ENCODE measurements around the gene C3orf80. TPM values are rescaled to one million over a fixed set of nuclear protein-coding genes. Genes with fewer than 3 reads are reported as not detected.

The C3orf80 gene
- total RNA-seq, 1 experiment from 2014 or later, result 0.13 TPM

DNA sequence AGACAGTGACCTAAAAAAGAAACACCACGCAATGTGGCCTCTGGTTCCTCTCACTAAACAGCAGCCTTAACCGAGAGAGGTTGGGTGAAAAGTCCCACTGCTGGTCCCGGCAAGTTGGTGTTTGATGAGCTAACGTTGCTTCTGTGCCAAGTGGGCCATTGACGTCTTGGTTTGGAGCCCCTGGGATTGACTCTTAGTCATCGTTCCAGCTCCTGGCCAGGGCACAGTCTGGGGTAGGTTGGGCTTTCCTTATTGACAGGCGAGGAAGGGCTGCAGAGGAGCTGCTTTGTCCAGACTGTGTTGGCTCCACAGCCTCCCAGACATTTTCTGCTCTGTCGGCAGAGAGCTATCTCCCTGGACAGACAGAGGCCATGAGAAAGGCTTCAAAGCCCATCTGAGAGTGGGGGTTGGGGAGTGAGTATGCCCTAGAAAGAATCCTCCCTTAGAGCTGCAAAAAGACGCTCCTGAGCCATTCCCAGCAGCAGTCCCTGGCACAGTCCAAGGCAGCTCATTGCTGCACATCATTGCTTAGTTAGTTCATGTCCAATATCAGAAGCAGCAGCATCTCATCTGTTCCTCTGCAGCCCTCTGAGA is 28.6 kb upstream of the C3orf80 start:
- no peak for TF ChIP-seq CTCF (conservative IDR thresholded peaks at IDR 0.05)
- H2BK15ac ChIP-seq (ENCODE audit: low read depth, low read length), result no peak overlapping the region
- H4K91ac ChIP-seq (ENCODE audit: insufficient read length, low read depth, low read length), result no peak overlapping the region

More for the DNA sequence above, 28.6 kb upstream of the C3orf80 start:
- H3K23me2 ChIP-seq (ENCODE audit: insufficient read length, low read depth, low read length, poor library complexity, severe bottlenecking), result no peaks in the 10 kb centered on the region
- no peaks in the 10 kb centered on the region for H4K20me1 ChIP-seq (ENCODE audit: control insufficient read depth, insufficient read depth, insufficient read length)
- H3K36me3 Mint-ChIP-seq (ENCODE audit: insufficient read depth in 1 of 3, low read depth in 3 of 3), result no peaks in the 10 kb centered on the region
- H3K27me3 Mint-ChIP-seq (ENCODE audit: low read depth), result no peaks in the 10 kb centered on the region; the same call in 1 of the 2 replicates
- H3K9me3 Mint-ChIP-seq, result no peaks in the 10 kb centered on the region
- H3K27ac Mint-ChIP-seq, result no peak overlapping the region; a peak in 1 of 7 replicates
- no peak overlapping the region for H2BK5ac ChIP-seq (ENCODE audit: insufficient read length, low read length)
- no peak overlapping the region for H4K8ac ChIP-seq (replicated peaks; ENCODE audit: insufficient read length, low read depth, low read length)
- H2AK5ac ChIP-seq (ENCODE audit: insufficient read length, low read length), result no peak overlapping the region
- H3K9me3 ChIP-seq (ENCODE audit: control insufficient read depth, low read depth, low read length), result no peaks in the 10 kb centered on the region
- no peak overlapping the region for H2BK20ac ChIP-seq (ENCODE audit: low read depth, low read length, poor library complexity, severe bottlenecking)
- H3K4me2 ChIP-seq (ENCODE audit: insufficient read depth, insufficient read length, low read length), result no peak overlapping the region
- no peak overlapping the region for H3K4ac ChIP-seq (ENCODE audit: low read depth, low read length)
- no peaks in the 10 kb centered on the region for H3K79me1 ChIP-seq (ENCODE audit: insufficient read depth, low read depth, low read length, poor library complexity, severe bottlenecking)
- no peak overlapping the region; the same call in 1 of the 2 replicates for H3K14ac ChIP-seq (ENCODE audit: insufficient read depth, low read length)
- H3T11ph ChIP-seq (ENCODE audit: low read length), result no peak overlapping the region
- no peak overlapping the region for H3K27ac ChIP-seq (ENCODE audit: insufficient read length, low read depth, low read length)
- H3K23ac ChIP-seq (ENCODE audit: insufficient read length, low read depth, low read length), result no peak overlapping the region
- H4K5ac ChIP-seq (ENCODE audit: insufficient read length, low read depth, low read length), result no peak overlapping the region
- no peak overlapping the region for H3K56ac ChIP-seq (ENCODE audit: insufficient read length, low read depth, low read length)
- H3K9ac ChIP-seq (ENCODE audit: extremely low read depth, insufficient read length, low read length), result no peak overlapping the region
- no peaks in the 10 kb centered on the region for H3K27me3 ChIP-seq (ENCODE audit: insufficient read depth, low read length)
- no peak overlapping the region for H2BK120ac ChIP-seq (ENCODE audit: low read depth, low read length, poor library complexity, severe bottlenecking)
- no peak overlapping the region for H2AFZ ChIP-seq (ENCODE audit: low read length)
- no peaks in the 10 kb centered on the region for H3K4me1 Mint-ChIP-seq
- WGBS (ENCODE audit: extremely low coverage, insufficient read length, low lambda C conversion rate), result no CpG with 5 or more reads among the region's 9 CpGs
- H2BK12ac ChIP-seq (ENCODE audit: insufficient read length, low read depth, low read length), result no peak overlapping the region
- no peaks in the 10 kb centered on the region for H3K79me2 ChIP-seq (ENCODE audit: insufficient read depth, low read length)
- DNase-seq, result no peak
- H3K4me1 ChIP-seq (ENCODE audit: insufficient read depth, low read length), result no peaks in the 10 kb centered on the region
- no peak overlapping the region for H3K4me3 Mint-ChIP-seq
- H3K18ac ChIP-seq (ENCODE audit: insufficient read length, low read depth, low read length), result no peak overlapping the region
